HG03469 (cell line): ENCODE data around the gene STARD3NL.
"Not testable (repeated sequence)": the region's sequence is repeated elsewhere in the genome, so short reads cannot be mapped to it uniquely, and the experiment has no call there.

Experiments
- ATAC-seq: cut with Tn5 transposase; IDR thresholded peaks from one replicate; pipeline ENCODE4 v1.9.1; 2021; ENCODE audit warnings: mild to moderate bottlenecking, moderate library complexity, moderate number of reproducible peaks; ENCODE audit not compliant: unreplicated experiment

The STARD3NL gene

GRCh38 chr7:38262545-38262944, 84.5 kb downstream of the STARD3NL start:
- no peak for ATAC-seq

GRCh38 chr7:38263274-38263673, 85.2 kb downstream of the STARD3NL start:
- ATAC-seq = not testable (repeated sequence)

- not testable (repeated sequence) for ATAC-seq
These were observed 86.6 kb downstream of the STARD3NL start for GRCh38 chr7:38264602-38265001.

DNA sequence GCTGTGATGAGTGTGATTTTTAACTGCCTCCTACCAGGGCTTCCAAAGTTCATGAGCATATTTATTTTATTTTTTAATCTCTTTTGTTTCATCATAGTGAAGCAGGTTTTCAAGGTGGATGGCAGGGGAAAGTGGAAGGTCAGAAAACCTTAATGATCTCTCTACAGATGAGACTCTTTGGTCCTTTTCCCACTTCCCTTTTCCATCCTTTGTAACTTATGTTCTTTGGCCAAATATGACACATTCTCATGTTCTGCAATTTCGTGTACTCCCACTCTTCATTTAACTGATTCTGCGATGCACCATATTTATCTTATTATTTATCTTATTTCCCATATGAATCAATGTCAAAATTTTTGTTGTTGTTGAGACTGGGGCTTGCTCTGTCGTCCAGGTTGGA, 87.9 kb downstream of the STARD3NL start:
- not testable (repeated sequence) for ATAC-seq

DNA sequence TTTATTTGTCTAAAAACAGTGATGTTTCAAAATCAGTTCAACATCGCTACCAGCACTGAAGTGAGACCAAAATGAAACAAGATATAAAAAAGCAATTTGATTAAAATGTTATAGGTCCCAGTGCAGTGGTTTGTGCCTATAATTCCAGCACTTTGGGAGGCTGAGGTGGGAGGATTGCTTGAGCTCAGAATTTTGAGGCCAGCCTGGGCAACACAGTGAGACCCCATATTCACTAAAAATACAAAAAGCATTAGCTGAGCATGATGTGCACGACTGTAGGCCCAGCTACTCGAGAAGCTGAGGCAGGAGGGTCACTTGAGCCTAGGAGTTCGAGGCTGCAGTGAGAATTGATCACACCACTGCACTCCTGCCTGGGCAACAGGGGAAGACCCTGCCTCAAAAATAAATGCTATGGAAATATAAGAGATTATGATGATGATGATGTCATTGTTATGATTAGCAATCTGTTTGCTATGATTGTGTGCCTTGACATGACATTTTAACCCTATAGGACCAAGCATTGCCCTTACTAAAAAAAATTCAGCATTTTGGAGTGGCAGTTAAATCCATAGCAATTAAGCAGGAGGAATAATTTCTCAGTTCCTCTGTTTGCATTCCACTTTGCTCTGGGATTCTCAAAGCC, 91.8 kb downstream of the STARD3NL start:
- not testable (repeated sequence) for ATAC-seq

DNA sequence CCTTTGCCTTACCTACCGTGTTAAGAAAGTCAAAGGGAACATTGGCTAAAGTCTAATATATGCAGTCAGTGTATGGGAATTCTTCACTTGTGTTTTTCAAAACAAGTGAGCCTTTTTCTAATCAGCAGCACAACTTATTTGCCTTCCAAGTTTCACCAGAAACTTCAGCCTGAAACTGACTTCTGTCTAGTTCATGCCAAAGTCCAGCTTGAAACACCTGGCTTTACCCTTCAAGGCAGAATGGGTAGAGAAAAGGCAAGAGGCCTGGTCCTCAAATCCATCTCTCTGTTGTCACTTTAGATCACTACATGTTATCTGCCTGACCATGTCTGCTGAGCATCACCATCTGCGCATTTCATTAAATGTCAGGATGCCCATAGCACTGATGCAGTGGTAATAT, 92.4 kb downstream of the STARD3NL start:
- ATAC-seq = not testable (repeated sequence)

GRCh38 chr7:38273286-38273995, 95.4 kb downstream of the STARD3NL start, which contains the start of gene TARP:
TARP (minus strand) TSS chr7:38273636.
- ATAC-seq = no peak

DNA sequence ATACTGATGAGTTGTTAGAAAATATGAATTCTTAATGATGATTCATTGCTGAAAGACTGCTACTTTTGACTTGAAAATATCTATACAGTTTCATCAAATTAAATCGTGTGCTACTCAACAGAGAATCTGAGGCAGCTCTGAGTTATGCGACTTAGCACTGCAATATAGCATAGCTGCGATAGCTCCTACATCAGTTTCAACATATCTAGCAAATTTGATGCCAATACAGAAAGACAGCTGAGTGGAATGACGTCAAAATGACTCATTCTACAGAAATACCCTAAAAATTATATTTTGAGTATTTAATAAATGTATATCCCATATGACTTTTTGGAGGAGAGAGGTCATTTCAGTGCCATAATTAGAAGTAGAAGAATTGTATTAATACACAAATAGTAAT, 96.4 kb downstream of the STARD3NL start:
- no peak for ATAC-seq

- ATAC-seq = no peak
These were observed 97.0 kb downstream of the STARD3NL start for GRCh38 chr7:38274927-38275620.

- ATAC-seq = no peak
These were observed 98.2 kb downstream of the STARD3NL start for GRCh38 chr7:38276096-38276877.

DNA sequence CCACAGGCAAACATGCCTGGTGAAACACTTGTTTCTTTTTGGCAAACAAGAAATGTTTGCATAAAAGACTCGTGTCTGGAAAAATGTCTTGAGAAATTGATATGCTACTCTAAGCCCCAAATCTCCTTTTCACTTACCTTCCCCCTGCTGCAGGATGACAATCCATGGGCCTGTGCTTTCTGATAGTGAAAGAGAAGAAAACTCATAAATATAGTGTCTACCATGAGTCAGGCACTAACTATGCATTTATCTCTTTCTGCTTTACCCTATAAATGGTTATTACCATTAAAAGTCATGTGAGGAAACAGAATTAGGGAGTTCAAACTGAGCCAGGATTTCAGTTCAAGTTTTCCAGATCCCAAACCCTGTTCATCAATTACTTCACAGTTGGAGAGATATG, 102.0 kb downstream of the STARD3NL start:
- ATAC-seq = no peak
